NCI-H1105 treated with DMSO at 0.1 percent for 48 hours (cell line): Measurements from ENCODE around the gene IL27RA.

Experiments
- DNase-seq: peaks from one replicate; lab custom pipeline; 2025; lab: John Stamatoyannopoulos, UW

Gene IL27RA

GRCh38 chr19:14059652-14060155, 28.1 kb downstream of the IL27RA start:
- DNase-seq = no peak

GRCh38 chr19:14061081-14061749, 29.7 kb downstream of the IL27RA start:
- DNase-seq = no peak

- no peak for DNase-seq
Measured at GRCh38 chr19:14061751-14062557, 30.4 kb downstream of the IL27RA start, which contains the start of gene PALM3. Gene PALM3 (minus strand): TSS chr19:14062076. CDS start chr19:14061980, 96 bp downstream.

DNA sequence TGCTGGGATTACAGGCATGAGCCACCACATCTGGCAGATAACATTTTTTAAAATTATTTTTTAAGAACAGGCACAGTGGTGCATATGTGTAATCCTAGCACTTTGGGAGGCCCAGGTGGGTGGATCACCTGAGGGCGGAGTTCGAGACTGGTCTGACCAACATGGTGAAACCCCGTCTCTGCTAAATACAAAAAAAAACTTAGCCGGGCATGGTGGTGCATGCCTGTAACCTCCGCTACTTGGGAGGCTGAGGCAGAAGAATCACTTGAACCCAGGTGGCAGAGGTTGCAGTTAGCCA, 30.9 kb downstream of the IL27RA start:
- no peak for DNase-seq

DNA sequence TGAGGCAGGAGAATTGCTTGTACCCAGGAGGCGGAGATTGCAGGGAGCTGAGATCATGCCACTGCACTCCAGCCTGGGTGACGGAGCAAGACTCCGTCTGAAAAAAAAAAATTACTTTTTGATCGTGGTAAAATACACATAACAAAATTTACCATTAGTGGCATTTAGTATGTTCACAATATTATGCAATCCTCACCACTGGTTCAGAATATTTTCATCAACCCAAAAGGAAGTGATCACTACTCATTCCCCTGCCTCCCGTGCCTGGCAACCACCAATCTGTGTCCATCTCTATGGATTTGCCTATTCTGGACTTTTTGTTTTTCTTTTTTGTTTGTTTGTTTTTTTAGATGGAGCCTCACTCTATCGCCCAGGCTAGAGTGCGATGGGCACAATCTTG, 31.5 kb downstream of the IL27RA start:
- no peak for DNase-seq

DNA sequence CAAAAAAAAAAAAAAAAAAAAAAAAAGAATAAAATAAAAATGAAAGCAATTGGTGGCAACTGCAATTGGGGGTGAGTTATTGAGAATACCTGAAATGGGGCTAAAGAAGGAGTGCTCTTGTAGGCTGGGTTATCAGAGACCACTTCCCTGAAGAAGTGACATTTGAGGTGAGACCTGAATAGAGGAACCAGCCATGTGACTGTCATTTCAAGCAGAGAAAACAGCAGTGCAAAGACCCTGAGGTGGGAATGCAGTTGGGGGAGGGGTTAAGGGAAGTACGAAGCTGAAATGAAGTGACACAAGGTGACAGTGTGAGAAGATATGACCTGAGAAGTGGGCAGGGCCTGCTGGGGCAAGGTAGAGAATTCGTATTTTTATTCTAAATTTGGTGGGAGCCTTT, 34.6 kb downstream of the IL27RA start:
- DNase-seq = no peak

DNA sequence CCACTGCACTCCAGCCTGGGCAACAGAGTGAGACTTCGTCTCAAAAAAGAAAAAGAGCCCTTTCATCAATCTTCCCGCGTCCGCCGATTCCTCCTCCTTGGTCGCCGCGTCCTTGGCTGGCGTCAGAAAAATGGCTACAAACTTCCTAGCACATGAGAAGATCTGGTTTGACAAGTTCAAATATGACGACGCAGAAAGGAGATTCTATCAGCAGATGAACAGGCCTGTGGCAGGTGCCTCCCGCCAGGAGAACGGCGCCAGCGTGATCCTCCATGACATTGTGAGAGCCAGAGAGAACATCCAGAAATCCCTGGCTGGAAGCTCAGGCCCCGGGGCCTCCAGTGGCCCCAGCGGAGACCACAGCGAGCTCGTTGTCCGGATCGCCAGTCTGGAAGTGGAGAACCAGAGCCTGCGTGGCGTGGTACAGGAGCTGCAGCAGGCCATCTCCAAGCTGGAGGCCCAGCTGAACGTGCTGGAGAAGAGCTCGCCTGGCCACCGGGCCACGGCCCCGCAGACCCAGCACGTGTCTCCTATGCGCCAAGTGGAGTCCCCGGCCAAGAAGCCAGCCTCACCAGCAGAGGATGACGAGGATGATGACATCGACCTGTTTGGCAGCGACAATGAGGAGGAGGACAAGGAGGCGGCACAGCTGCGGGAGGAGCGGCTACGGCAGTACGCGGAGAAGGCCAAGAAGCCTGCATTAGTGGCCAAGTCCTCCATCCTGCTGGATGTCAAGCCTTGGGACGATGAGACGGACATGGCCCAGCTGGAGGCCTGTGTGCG, 38.9 kb downstream of the IL27RA start:
- DNase-seq = no peak

- DNase-seq = peak; percentile 62
Measured at GRCh38 chr19:14072535-14073260, 41.1 kb downstream of the IL27RA start, which contains the start of gene MISP3. Gene MISP3 (plus strand): TSS chr19:14072786. CDS start chr19:14073310, 524 bp downstream.

GRCh38 chr19:14073261-14073924, 41.8 kb downstream of the IL27RA start:
- DNase-seq = peak; percentile 76

DNA sequence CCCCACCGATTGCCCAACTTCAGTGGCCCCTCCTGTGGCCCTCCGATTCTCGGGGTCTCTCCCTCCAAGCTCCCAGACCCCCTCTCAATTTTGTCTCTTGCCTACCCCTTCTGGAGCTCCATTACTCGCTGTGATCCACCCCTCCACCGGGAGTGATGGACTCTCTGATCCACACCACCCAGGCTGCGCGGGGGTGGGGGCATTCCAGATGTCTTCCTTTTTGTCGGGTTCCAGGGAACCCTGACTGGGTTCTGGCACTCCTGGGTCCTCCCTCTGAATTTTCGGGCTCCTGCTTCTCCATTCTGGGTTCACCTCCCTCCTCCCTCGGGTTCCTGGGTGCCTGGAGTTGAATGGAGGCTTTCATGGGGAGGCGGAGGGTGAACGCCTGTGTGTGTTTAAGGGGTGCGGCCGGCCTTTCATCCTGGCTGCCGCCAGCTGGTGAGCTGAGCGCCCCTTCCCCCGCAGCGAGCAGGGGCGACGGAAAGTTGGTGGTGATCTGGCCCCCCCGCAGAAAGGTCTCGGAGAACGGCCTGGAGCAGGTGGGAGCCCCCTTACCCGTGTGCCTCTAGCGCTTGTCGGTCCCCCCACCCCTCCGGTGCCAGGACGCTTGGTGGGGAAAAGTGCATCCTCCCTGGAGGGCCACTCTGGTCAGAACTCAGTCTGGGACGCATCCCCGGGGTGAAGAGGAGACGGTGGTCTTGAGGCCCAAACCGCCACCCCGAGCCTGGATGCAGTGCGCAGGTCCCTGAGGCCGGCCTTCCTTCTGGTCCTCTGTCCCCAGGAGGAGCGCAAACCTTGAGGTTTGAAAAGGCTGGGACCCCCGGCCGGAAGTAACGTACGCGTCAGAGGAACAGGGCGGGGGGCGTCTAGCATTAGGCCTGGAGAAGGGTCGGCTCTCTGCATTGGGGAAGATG, 42.6 kb downstream of the IL27RA start:
- DNase-seq = no peak

- DNase-seq = no peak
Measured at GRCh38 chr19:14078411-14078810, 46.8 kb downstream of the IL27RA start.

DNA sequence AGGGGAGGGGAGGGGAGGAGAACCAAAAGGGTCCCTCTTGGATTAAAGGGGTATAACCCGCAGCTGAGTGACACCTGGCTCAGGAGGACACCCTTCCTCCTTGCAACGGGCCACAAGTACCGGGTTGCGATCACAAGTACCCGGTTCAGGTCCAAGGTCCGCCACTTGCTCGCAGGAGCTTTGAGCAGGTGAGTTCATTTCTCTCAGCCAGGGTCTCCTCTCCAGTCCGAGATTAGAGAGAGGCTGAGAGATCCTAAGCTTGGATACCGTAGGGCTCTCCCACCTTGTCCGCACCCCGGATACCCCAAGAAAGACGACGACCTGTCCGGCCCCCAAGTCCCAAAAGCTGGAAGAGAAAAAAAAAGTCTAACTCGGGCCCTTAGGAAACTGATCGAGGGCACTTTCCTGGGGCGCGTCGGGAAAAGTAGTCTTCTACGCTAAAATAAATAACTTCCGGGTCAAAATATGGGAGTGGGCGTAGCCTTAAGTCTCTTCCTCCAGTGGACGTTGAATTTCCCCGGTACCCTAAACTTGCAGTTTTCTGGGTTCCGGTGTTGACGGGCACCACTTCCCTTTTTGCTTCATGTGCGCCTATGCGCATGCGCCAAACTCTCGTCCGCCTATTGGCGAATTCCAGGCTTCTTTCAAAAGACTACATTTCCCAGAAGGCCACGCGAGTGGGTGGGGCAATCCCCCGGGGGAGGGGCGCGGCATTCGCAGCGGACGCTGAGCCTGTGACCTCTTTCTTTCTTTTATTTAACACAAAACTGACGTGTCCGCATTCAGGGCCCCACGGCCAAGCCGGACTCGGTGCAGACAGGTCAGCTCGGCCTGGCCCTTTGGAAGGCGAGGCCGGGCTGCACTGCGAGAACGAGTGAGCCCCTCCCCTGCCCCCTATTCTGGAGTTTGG, 49.6 kb downstream of the IL27RA start:
- peak; percentile 100 for DNase-seq

DNA sequence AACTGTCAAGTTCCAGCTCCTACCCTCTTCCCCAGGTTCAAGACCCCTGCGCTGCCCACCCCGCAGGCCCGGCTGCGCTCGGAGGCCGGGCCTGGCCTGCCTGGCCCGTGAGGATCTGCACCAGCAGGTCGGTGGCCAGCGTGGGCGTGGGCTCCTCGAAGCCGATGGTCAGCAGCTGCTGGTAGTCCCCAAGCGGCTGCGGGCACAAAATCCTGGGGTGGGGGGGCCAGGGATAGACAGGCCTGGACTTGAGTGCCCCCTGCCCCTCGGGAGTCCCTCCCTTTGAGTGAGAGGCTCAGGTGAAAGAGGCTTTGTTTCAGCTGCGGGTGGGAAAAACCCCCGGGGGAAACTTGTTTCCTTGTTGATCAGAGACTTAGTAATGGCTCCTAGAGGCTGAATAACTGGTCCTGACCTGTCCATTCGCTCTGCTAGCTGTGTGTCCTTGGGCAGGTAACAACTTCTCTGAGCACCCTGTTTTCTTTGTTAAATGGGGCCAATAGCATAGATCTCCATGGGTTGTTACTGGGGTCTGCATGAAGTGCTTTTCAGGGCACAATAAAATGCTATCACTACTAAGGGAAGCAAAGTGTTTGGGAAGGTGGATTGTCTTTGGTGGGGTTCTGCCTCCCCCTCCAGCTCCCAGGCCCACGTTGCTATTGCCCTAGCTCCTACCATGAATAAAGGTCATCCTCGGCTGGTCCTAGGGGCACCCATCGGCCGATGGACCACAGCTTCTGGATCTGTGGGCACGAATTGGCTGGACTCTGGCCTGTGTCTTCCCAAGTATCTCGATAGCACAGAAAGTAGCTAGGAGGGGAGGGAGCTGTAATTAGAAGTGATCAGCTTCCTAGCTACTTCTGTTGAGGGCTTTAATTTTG, 50.5 kb downstream of the IL27RA start:
- no peak for DNase-seq

DNA sequence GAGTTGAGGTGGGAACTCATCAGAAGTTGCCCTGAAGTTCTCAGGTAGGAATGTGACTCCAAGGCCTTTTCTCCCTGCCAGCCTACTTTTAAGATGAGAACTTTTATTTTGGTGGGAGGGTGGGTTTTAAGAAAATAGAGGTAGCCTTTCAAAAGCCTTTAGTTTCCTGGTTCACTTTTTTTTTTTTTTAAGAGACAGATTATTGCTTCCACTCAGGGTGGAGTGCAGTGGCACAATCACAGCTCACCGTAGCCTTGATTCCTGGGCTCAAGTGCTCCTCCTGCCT, 51.1 kb downstream of the IL27RA start:
- no peak for DNase-seq

DNA sequence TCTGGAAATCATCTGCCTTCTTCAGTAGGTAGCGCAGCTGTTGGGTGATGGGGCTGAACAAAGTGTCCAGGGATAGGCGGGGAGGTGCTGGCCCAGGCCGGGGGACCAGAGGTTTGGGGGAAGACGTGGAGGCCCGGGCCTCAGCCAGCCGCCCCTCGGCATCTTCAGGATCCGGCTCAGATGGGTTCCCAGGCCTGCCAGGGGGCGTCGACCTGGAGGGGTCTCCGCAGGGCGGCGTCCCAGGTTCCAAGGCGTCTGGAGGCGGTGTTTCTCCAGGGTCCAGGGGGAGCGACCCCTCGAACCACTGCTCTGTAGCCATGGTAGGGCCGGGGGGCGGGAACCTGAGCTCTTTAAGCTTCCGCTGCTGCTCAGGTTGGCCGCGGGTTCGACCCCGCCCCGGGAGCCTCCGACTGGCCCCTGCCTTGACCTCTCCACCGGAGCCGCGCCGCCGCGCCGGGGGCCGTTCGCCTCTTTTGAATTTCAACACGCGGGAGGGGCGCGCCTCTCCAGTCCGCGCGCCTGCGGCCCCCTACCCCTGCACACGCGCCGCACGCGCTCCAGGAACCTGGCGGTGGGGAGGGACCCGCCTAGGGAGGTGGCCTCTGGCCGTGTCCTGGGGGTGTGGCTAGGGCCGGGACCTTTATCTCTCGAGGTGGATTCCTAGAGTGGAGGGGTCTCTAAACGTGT, 53.9 kb downstream of the IL27RA start, which contains the start of gene C19orf67:
TSS of gene C19orf67 (minus strand) at position 475 of the 687 bp plus-strand sequence. CDS start at position 319, 156 bp downstream.
- no peak for DNase-seq

DNA sequence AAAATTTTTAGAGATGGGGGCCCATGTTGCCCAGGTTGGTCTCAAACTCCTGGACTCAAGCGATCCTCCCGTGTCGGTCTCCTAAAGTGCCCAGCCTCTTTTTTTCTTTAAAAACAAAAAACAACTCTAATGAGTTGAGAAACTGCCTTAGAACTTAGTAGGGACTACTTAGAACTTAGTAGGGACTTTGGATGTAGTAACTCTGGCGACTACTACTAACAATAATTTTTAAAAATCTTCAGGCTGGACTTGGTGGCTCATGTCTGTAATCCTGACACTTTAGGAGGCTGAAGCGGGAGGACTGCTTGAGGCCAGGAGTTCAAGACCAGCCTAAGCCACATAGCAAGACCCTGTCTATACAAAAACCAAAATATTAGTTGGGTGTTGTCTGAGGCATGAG, 54.5 kb downstream of the IL27RA start:
- no peak for DNase-seq

DNA sequence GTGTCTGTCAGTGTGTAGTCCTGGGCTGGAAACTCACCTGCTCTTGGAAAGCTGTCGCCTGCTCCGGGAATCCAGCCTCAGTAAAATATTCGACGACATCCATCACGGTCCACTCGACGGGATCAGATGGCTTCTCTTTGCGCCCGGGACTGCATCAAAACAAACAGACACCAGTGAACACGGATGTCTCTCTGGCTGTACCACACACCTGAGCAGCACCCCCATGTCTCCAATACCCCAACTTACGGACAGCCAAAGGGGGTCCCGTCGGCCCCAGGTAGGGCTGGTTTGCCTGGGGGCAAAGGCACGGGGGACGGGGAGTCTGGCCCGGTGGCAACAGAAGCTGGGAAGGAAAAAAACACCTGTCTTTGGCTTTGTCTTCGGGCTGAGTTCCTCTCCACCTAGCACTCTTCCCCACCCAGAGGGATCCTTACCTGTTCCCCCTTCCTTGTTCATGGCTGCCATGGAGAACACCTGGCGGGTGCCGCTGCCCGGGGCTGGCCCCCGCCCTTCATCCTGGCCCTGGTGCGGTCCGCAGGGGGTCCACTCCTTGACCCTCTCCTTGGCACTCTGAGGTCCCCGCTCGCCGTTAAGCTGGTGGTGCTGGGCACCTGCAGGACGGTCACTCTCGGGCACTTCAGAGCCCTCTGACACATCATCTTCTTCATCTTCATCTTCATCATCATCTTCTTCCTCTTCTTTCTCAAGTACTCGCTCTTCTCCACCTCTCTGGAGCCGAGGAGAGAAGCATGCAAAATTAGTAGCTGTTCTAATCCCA, 57.3 kb downstream of the IL27RA start:
- no peak for DNase-seq
